Activated CD4-positive, alpha-beta memory T cell treated with anti-CD3 and anti-CD28 coated beads for 36 hours (primary cell): ENCODE data around the gene LRRC19. TPM values are rescaled to one million over a fixed set of nuclear protein-coding genes. Genes with fewer than 3 reads are reported as not detected.

Experiments
- CTCF ChIA-PET: fragments of 350-600 bp; sonication (Branson Sonifier 250); formaldehyde crosslinking; loops from one replicate; lab custom pipeline; 2021; ENCODE audit warnings: antibody characterized with exemption, inconsistent platforms; lab: Charles Lee
- POLR2A ChIA-PET: fragments of 350-600 bp; sonication (Branson Sonifier 250); formaldehyde crosslinking; loops from one replicate; lab custom pipeline; 2021; ENCODE audit warnings: antibody characterized with exemption; lab: Charles Lee
- DNase-seq: peaks from one replicate; pipeline ENCODE4 v3.0.0-alpha.2; 2020
- H3K27ac Mint-ChIP-seq: one replicate; pipeline ENCODE4 v1.8.0; 2021; ENCODE audit warnings: mixed read lengths
- H3K27me3 Mint-ChIP-seq: one replicate; pipeline ENCODE4 v1.8.0; 2021; ENCODE audit warnings: mixed read lengths
- H3K36me3 Mint-ChIP-seq: one replicate; pipeline ENCODE4 v1.8.0; 2021; ENCODE audit warnings: mixed read lengths
- H3K4me1 Mint-ChIP-seq: one replicate; pipeline ENCODE4 v1.8.0; 2021; ENCODE audit warnings: low read depth, mixed read lengths
- H3K4me3 Mint-ChIP-seq: one replicate; pipeline ENCODE4 v1.8.0; 2021; ENCODE audit warnings: mild to moderate bottlenecking, mixed read lengths
- H3K9me3 Mint-ChIP-seq: one replicate; pipeline ENCODE4 v1.8.0; 2021; ENCODE audit warnings: mixed read lengths
- intact Hi-C: fragments of 100-400 bp; cut with micrococcal nuclease; formaldehyde crosslinking; loops from one replicate; pipeline ENCODE4 v1.15.1; 2023
- total RNA-seq, 2 experiments: library from RNA; stranded (reverse); gene quantifications; one replicate each; pipeline ENCODE4 v1.2.3, GENCODE V29; 2021

Gene LRRC19
- total RNA-seq, 2 experiments from 2014 or later, result not detected

DNA sequence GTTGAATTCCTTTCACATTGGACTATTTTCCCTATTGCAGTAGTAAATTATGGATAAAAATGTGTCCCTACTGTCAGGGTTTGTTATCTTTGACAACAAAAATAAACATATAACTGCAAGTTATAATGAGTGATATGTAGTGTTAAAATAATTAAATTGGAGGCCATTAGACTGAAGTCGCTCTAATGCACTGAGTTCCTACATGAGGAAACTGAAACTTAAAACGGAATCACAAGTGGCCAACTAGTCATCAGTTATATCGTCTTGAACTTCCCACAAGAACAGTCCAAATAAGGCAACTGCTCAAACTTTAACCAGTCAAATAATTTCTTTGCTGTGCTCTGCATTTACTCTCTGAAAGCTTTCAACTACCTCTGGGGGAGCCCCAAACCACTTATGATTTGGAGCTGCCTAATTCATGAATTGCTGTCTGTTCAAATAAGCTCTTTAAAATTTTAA lies 51.4 kb downstream of the LRRC19 start:
- Mint-ChIP-seq H3K27ac (peak overlapping the region; percentile 60), H3K27me3 (peaks cover under 1% of the 10 kb centered on the region), H3K4me1 (peaks cover 31% of the 10 kb centered on the region), H3K4me3 (no peak overlapping the region), H3K36me3 (no peaks in the 10 kb centered on the region), H3K9me3 (no peaks in the 10 kb centered on the region)
- no peak for DNase-seq
- intact Hi-C loops, result no loop called here
- ChIA-PET CTCF (no interaction called here), POLR2A (interaction anchor here (2.8 kb wide), 1 partner anchor 61 kb away, joined by 13 read pairs; the partner anchor contains the start of gene CAAP1)

DNA sequence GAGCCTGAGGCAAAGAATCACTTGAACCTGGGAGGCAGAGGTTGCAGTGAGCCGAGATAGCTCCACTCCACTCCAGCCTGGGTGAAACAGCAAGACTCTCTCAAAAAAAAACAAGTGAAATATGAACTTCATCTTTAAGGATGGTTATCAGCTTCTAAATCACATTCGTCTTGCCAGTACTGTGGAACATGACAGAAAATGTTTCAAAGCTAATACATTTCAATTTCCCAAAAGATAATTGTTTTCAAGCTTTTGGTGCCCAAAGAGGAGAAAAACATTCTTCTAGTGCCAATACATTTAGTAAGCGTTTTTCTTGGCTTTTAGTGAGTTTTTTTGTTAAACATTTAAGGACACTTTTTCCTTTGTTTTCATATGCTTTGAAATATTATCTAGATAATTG lies 53.7 kb downstream of the LRRC19 start:
- ChIA-PET CTCF (no interaction called here), POLR2A (no interaction called here)
- Mint-ChIP-seq H3K27me3 (peaks cover 5% of the 10 kb centered on the region), H3K36me3 (no peaks in the 10 kb centered on the region), H3K27ac (no peak overlapping the region), H3K4me3 (no peak overlapping the region), H3K9me3 (no peaks in the 10 kb centered on the region), H3K4me1 (peaks cover 36% of the 10 kb centered on the region)
- intact Hi-C loops, result no loop called here
- DNase-seq, result no peak

DNA sequence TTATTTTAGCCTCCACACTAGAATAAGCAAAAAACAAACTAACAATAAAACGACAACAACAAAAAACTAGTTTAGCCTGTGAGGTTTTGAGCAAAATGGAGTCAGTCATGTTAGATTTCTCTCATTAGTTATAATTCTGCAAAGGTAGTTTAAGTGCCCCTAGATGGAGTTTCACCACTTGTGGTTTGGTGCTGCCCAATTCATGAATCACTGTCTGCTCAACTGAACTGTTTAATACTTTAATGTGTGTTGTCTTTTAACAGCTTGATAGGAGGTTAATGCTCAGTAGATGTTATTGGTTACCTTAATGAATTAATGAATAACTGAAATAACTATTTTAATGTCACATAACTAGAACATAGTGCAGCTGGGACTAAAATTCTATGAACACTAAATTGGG lies 55.0 kb downstream of the LRRC19 start:
- Mint-ChIP-seq H3K27me3 (peaks cover 5% of the 10 kb centered on the region), H3K36me3 (peaks cover 3% of the 10 kb centered on the region), H3K27ac (no peak overlapping the region), H3K4me1 (peaks cover 34% of the 10 kb centered on the region), H3K4me3 (no peak overlapping the region), H3K9me3 (no peaks in the 10 kb centered on the region)
- ChIA-PET POLR2A (no interaction called here), CTCF (no interaction called here)
- no peak for DNase-seq
- intact Hi-C loops, result no loop called here

DNA sequence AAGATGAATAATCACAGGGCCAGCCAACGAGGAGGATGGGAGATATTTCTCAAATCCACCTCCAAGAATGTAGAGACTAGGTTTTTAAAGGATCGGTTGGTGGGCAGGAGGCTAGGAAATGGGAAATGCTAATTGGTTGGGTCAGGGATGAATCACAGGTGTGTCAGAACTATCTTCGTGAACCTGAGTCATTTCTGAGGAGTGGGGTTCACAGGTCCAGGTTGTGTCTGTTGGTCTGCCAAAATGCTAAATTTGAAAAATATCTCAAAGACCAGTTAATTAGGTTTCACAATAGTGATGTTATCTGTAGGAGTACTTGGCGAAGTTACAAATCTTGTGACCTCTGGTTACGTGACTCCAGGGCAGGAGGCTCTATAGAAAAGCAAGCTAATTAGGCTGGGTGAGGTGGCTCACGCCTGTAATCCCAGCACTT lies 55.8 kb downstream of the LRRC19 start:
- intact Hi-C loops, result no loop called here
- H3K4me3 Mint-ChIP-seq, result no peak overlapping the region
- H3K36me3 Mint-ChIP-seq, result peaks cover 3% of the 10 kb centered on the region
- H3K4me1 Mint-ChIP-seq, result peaks cover 35% of the 10 kb centered on the region
- ChIA-PET CTCF (no interaction called here), POLR2A (no interaction called here)
- peaks cover 5% of the 10 kb centered on the region for H3K27me3 Mint-ChIP-seq
- H3K27ac Mint-ChIP-seq, result no peak overlapping the region
- DNase-seq, result no peak
- no peaks in the 10 kb centered on the region for H3K9me3 Mint-ChIP-seq

DNA sequence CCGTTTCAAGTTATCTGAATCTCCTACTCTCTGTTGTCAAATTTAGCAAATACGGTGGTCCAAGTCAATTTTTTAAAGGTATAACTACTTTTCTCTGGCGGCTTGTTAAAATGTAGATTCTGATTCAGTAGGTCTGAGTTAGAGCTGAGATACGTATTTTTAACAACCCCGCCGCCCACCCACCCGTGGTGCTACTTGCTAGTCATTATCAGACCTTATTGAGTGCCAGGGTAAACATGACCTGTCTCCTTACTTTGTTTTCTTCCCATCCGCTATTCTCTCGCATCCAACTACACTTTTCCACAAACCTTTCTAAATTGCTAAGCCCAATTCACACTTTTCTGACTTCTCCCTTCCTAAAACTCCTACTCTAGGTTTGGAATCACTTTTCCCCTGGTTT lies 57.7 kb downstream of the LRRC19 start:
- H3K36me3 Mint-ChIP-seq, result peaks cover 14% of the 10 kb centered on the region
- no peaks in the 10 kb centered on the region for H3K9me3 Mint-ChIP-seq
- peak; percentile 75 for DNase-seq
- CTCF ChIA-PET, result interaction anchor here (1.6 kb wide), 1 partner anchor 56 kb away, joined by 5 read pairs; the partner anchor contains the start of gene CAAP1
- peak overlapping the region; percentile 90 for H3K4me3 Mint-ChIP-seq
- POLR2A ChIA-PET, result interaction anchor here (1.4 to 2.2 kb wide), 3 partner anchors 8 to 55 kb away, joined by 3 to 25 read pairs (median 20); partner anchors contain the start of genes CAAP1 and IFT74
- peaks cover 43% of the 10 kb centered on the region for H3K4me1 Mint-ChIP-seq
- H3K27ac Mint-ChIP-seq, result peak overlapping the region; percentile 98
- peaks cover 5% of the 10 kb centered on the region for H3K27me3 Mint-ChIP-seq
- intact Hi-C loops, result loop anchor here (1.0 to 2.0 kb wide), 3 partner anchors 9 to 625 kb away; partner anchors contain the start of genes C9orf72, CAAP1 and IFT74

DNA sequence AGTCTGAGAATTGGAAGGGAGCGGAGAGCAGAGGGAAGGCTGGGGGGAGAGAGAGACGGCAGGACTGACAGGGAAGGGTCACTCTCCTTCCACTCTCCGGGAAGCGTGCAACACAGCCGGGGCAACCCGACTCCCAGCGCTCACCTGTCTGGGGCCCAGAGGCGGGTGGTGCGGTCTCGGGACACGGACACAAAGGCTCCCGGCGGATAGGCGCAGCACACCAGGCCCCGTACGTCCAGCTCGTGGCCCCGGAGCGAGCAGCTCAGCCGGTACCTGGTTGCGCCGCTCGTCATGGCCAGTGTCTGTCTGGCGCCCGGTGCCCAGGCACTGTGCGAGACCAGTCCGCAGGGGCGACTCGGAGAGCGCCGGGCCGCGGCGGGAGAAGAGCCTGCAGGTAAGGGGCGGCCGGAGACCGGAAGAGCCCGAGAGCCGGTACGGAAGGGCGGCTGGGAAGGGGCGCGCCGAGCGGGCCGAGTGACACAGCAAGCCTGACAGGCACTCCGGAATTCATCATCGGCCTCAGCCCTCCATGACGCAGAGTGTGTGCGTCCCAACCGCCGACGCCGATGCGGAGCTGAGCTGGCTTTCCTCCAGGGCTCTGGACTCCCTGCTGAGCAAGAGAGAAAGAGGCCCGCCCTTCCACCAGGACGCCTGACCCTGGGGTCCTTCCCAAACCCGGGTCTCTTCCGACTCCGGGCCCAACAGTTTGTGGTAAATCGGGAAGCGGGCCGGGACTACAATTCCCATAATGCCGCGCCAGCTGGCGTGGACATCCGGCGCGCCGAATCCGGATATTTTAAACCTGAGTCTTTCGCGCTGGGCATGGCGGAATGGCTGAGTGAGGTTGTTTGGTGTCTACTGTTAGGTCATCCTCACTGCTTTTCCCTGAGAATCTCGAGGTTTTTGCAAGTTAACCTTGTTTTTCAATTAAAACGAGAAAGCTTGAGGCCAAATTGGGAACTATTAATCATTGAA lies 58.4 kb downstream of the LRRC19 start, which contains the start of gene PLAA:
Gene PLAA (minus strand): TSS at position 490 of the 975 bp plus-strand sequence. CDS start 197 bp downstream, at position 293.
- H3K4me3 Mint-ChIP-seq, result peak within 1 kb of the TSS; percentile 90
- H3K4me1 Mint-ChIP-seq, result peaks cover 46% of the 10 kb centered on the region
- CTCF ChIA-PET, result interaction anchor here (0.7 to 1.6 kb wide), 2 partner anchors 55 to 116 kb away, joined by 3 to 5 read pairs; partner anchors contain the start of gene CAAP1
- DNase-seq, result peak; percentile 91
- peak within 1 kb of the TSS; percentile 98 for H3K27ac Mint-ChIP-seq
- intact Hi-C loops, result loop anchor here (1.0 to 2.0 kb wide), 3 partner anchors 9 to 626 kb away; partner anchors contain the start of genes C9orf72, CAAP1 and IFT74
- POLR2A ChIA-PET, result interaction anchor here (1.4 to 2.2 kb wide), 3 partner anchors 9 to 55 kb away, joined by 3 to 25 read pairs (median 20); partner anchors contain the start of genes CAAP1 and IFT74
- no peaks in the 10 kb centered on the region for H3K9me3 Mint-ChIP-seq
- peaks cover 17% of the 10 kb centered on the region for H3K36me3 Mint-ChIP-seq
- H3K27me3 Mint-ChIP-seq, result peaks cover 5% of the 10 kb centered on the region

DNA sequence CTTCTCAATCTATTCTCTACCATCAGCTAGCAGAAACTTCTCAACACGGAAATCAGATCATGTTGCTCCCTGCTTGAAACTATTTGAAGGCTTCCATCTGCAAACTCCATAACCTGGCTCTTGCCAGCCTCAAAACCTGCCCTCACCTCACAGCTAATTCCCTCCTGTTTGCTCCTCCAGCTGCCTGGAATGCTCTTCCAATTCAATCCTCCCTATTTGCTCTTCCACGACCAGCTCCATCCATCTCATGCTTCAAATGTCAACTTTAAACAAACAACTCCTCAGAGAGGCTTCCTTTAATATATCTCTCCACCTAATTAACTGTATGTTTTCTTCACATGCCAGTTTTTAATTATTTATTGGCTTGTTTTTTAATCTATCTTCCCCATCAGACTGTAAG lies 59.9 kb downstream of the LRRC19 start:
- ChIA-PET POLR2A (no interaction called here), CTCF (interaction anchor here (1.2 kb wide), 1 partner anchor 54 kb away, joined by 5 read pairs; no protein-coding TSS in a partner anchor)

More for the DNA sequence above, 59.9 kb downstream of the LRRC19 start:
- Mint-ChIP-seq H3K4me1 (peaks cover 59% of the 10 kb centered on the region), H3K27me3 (peaks cover 5% of the 10 kb centered on the region), H3K27ac (peak overlapping the region; percentile 26), H3K4me3 (peak overlapping the region; percentile 90), H3K36me3 (peaks cover 17% of the 10 kb centered on the region), H3K9me3 (no peaks in the 10 kb centered on the region)
- DNase-seq, result no peak
- intact Hi-C loops, result no loop called here

Other genes with a start within 250 kb of the LRRC19 start
- 10 to 100 TPM; 18.2 to 18.8 TPM for gene CAAP1, start 112.9 kb downstream of the LRRC19 start, total RNA-seq
- 10 to 100 TPM; 32.2 to 32.3 TPM for gene PLAA, start 58.4 kb downstream of the LRRC19 start, total RNA-seq
- 10 to 100 TPM; 10.9 to 11.2 TPM for gene IFT74, start 49.3 kb downstream of the LRRC19 start, total RNA-seq
- not detected for gene TEK, start 103.6 kb upstream of the LRRC19 start, total RNA-seq